PFSK-1 (cell line): ENCODE results near the gene GAGE12H.

Source experiments
- POLR2AphosphoS5 ChIP-seq: IDR thresholded peaks from 2 replicates; pipeline ENCODE4 v1.6.1; 2012; ENCODE audit warnings: low read depth, mild to moderate bottlenecking, control low read depth, low read length, moderate library complexity
- SIN3A ChIP-seq: IDR thresholded peaks from 2 replicates; pipeline ENCODE4 v1.6.1; 2012; ENCODE audit warnings: mild to moderate bottlenecking, low read length, moderate library complexity, borderline replicate concordance; ENCODE audit not compliant: insufficient read depth
- TAF1 ChIP-seq: IDR thresholded peaks from 2 replicates; pipeline ENCODE4 v1.6.1; 2012; ENCODE audit warnings: low read length, control low read depth, borderline replicate concordance; ENCODE audit not compliant: insufficient read depth
- TF ChIP-seq, protein P1 (sequence below), 2 experiments: IDR thresholded peaks; 2 replicates each; pipeline versions ENCODE4 v1.6.1 to v1.8.0; 2011 to 2012; ENCODE audit warnings: low read depth in 2 of 2, low read length in 2 of 2, control low read depth in 1 of 2, inconsistent platforms in 1 of 2, mild to moderate bottlenecking in 1 of 2, moderate library complexity in 1 of 2; ENCODE audit not compliant: insufficient read depth in 1 of 2

DNA sequence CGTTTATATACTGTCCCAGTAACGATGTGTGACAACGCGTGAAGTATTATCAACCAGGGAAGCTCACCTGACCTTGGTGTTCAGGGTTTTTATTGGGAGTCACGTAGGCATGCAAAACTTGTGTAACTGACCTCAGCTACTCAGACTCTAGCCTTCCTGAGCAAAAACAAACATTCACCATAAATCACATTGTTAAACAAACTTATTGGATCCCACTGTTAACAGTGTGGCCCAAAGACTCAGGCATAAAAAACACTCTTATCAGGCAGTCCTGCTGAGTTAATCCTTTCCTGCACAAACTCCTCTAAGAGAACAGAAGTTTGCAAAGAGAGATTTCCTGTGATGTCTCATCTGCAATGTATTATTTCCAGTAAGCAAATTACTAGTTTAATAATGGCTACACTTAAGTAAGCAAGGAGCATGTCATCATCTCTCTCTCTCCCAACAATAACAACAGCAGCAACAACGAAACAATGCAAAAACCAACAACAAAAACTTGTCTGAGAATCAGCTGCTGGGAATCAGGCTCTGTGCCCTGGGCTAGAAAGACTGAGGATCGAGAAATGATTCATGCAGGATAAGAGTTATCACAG is 31.1 kb downstream of the GAGE12H start:
- TF ChIP-seq TAF1 (no peak), POLR2AphosphoS5 (no peak), SIN3A (no peak)
- TF ChIP-seq, protein P1, sequence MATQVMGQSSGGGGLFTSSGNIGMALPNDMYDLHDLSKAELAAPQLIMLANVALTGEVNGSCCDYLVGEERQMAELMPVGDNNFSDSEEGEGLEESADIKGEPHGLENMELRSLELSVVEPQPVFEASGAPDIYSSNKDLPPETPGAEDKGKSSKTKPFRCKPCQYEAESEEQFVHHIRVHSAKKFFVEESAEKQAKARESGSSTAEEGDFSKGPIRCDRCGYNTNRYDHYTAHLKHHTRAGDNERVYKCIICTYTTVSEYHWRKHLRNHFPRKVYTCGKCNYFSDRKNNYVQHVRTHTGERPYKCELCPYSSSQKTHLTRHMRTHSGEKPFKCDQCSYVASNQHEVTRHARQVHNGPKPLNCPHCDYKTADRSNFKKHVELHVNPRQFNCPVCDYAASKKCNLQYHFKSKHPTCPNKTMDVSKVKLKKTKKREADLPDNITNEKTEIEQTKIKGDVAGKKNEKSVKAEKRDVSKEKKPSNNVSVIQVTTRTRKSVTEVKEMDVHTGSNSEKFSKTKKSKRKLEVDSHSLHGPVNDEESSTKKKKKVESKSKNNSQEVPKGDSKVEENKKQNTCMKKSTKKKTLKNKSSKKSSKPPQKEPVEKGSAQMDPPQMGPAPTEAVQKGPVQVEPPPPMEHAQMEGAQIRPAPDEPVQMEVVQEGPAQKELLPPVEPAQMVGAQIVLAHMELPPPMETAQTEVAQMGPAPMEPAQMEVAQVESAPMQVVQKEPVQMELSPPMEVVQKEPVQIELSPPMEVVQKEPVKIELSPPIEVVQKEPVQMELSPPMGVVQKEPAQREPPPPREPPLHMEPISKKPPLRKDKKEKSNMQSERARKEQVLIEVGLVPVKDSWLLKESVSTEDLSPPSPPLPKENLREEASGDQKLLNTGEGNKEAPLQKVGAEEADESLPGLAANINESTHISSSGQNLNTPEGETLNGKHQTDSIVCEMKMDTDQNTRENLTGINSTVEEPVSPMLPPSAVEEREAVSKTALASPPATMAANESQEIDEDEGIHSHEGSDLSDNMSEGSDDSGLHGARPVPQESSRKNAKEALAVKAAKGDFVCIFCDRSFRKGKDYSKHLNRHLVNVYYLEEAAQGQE (IDR thresholded peaks at IDR 0.05; ENCODE audit: insufficient read depth in 1 of 2, low read depth in 2 of 2, low read length in 2 of 2), result no peak
